Transverse colon (tissue), 4 donors: ENCODE results near the gene PTPN7. TPM values are rescaled to one million over a fixed set of nuclear protein-coding genes. Genes with fewer than 3 reads are reported as not detected.
"Not testable (repeated sequence)": the region's sequence is repeated elsewhere in the genome, so short reads cannot be mapped to it uniquely, and the experiment has no call there.

Experiments used
- DNase-seq: peaks from one replicate; pipeline ENCODE4 v3.0.0-alpha.2; 2019
- H3K27ac ChIP-seq, 4 donors: fragments of 200-600 bp; sonication (generic); 2 replicates each; pipeline ENCODE4 v1.5.1; 2016 to 2018; ENCODE audit warnings: inconsistent platforms in 4 of 4
- H3K27me3 ChIP-seq: fragments of 200-600 bp; sonication (generic); 2 replicates; pipeline ENCODE4 v1.5.1; 2017; ENCODE audit warnings: inconsistent platforms
- H3K36me3 ChIP-seq, 4 donors: fragments of 200-600 bp; sonication (generic); 2 replicates each; pipeline ENCODE4 v1.5.1; 2017 to 2019; ENCODE audit warnings: inconsistent platforms in 4 of 4
- H3K4me1 ChIP-seq, 4 donors: fragments of 200-600 bp; sonication (generic); 2 replicates each; pipeline ENCODE4 v1.5.1; 2017 to 2020; ENCODE audit warnings: inconsistent platforms in 4 of 4
- H3K4me3 ChIP-seq, 4 donors: fragments of 200-600 bp; sonication (generic); 1 replicate in 1 of 4; 2 replicates in 3 of 4; pipeline versions ENCODE4 v1.5.1 to v1.6.1; 2017 to 2019; ENCODE audit warnings: inconsistent platforms in 4 of 4
- H3K9me3 ChIP-seq, 2 donors: fragments of 200-600 bp; sonication (generic); 2 replicates each; pipeline ENCODE4 v1.5.1; 2017 to 2019; ENCODE audit warnings: inconsistent platforms in 2 of 2
- CTCF ChIP-seq, 5 experiments: fragments of 200-600 bp in 3 of 5; fragments of 450-650 bp in 2 of 5; sonication (generic) in 3 of 5; IDR thresholded peaks; 1 replicate in 2 of 5; 2 replicates in 3 of 5; pipeline ENCODE4 v1.5.1; 2016 to 2017; ENCODE audit warnings: antibody characterized with exemption in 5 of 5, inconsistent platforms in 3 of 5, mild to moderate bottlenecking in 2 of 5, moderate library complexity in 1 of 5
- EP300 ChIP-seq: sonication (generic); formaldehyde crosslinking; IDR thresholded peaks from one replicate; pipeline ENCODE4 v1.6.1; 2017; ENCODE audit warnings: antibody characterized with exemption, low read depth
- POLR2A ChIP-seq: fragments of 450-650 bp; IDR thresholded peaks from one replicate; pipeline ENCODE4 v1.6.1; 2016; ENCODE audit warnings: antibody characterized with exemption, mild to moderate bottlenecking, moderate library complexity
- POLR2AphosphoS5 ChIP-seq, 3 donors: sonication (generic); formaldehyde crosslinking; IDR thresholded peaks; one replicate each; pipeline ENCODE4 v1.6.1; 2016; ENCODE audit warnings: antibody characterized with exemption in 3 of 3
- WGBS, 2 donors: methylation state at CpG; one replicate each; pipeline ENCODE4 v1.1.5; 2018; ENCODE audit warnings: low coverage in 1 of 2; 5-methylcytosine and 5-hydroxymethylcytosine counted together
- in situ Hi-C, 4 donors: fragments of 200-750 bp; cut with MboI; loops; one replicate each; pipeline versions ENCODE4 v1.15.0 to v1.15.1; 2017; ENCODE audit warnings: low sequenced_read_pairs in 3 of 4, low pct_ligation_motif_present in 1 of 4, low pct_unique_long_range_greater_than_20kb in 1 of 4
- intact Hi-C: fragments of 100-400 bp; cut with DNase I; formaldehyde crosslinking; loops from one replicate; pipeline ENCODE4 v1.15.1; 2023; ENCODE audit warnings: low total_unique reads
- total RNA-seq, 4 donors: library from RNA; depleted of rRNA; stranded (reverse); fragments of >200 nt; gene quantifications; one replicate each; pipeline ENCODE4 v1.1.0, GENCODE V29; 2016

PTPN7 gene
- total RNA-seq, 4 donors from 2014 or later = 5.2 to 32.5 (median 14.0) TPM; not detected in 1

DNA sequence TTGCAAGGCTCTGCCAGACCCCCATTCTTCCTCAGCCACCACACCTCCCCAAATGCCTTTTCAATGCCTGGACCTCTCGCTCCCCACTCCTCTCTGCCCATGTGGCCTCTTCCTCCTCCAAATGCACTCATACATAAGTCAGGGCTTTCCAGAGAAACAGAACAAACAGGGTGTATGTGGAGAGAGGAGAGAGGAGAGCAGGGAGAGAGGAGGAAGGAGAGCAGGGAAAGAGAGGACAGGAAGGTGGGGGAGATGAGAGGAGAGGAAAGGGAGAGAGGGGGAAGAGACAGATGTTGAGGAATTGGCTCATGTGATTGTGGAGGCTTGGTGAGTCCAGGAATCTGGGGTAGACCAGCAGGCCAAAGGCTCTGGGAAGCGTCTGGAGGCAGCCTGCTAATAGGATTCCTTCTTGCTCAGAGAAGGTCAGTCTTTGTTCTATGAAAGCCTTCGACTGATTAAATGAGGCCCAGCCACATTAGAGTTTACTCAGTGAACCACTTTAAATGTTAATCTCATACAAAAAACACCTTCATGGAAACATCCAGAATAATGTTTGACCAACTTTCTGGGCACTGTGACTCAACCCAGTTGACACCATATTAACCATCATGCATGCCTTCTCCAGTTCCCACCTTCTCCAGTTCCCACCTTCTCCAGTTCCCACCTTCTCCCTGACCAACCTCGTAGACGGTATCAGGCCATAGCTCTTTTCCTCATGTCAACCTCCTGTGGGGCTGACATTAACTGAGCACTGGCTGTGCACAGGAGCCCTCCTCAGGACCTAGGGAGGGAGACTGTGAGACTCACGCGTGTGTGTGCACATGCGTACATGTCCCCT is 21.9 kb upstream of the PTPN7 start:
- Histone ChIP-seq H3K27ac (no peak overlapping the region), H3K4me3 (no peak overlapping the region), H3K4me1 (peaks cover 0 to 3% (median 0%) of the 10 kb centered on the region in 4 donors), H3K27me3 (no peaks in the 10 kb centered on the region), H3K36me3 (no peaks in the 10 kb centered on the region), H3K9me3 (no peaks in the 10 kb centered on the region)
- intact Hi-C loops = no loop called here
- WGBS, 2 donors = 77 to 94% methylated on average over 3 to 8 of the region's 8 CpGs
- in situ Hi-C loops = loop anchor here in 3 of 4 donors (10.0 to 25.0 kb wide), 3 partner anchors 130 to 530 kb away; partner anchors contain the start of gene SYT2 (in 3 of the 3)
- DNase-seq = no peak
- TF ChIP-seq POLR2AphosphoS5 (IDR thresholded peaks at IDR 0.05) (no peak), POLR2A (no peak), EP300 (no peak), CTCF (IDR thresholded peaks at IDR 0.05) (no peak)

- WGBS, 2 donors = 88 to 100% methylated on average over 1 to 7 of the region's 7 CpGs
- H3K27ac ChIP-seq = no peak overlapping the region
- in situ Hi-C loops = loop anchor here in 3 of 4 donors (10.0 to 25.0 kb wide), 3 partner anchors 131 to 531 kb away; partner anchors contain the start of gene SYT2 (in 3 of the 3)
- no peaks in the 10 kb centered on the region for H3K9me3 ChIP-seq
- TF ChIP-seq EP300 (no peak), POLR2A (no peak), CTCF (IDR thresholded peaks at IDR 0.05) (no peak), POLR2AphosphoS5 (IDR thresholded peaks at IDR 0.05) (no peak)
- intact Hi-C loops = no loop called here
- no peak overlapping the region for H3K4me3 ChIP-seq
- DNase-seq = no peak
- H3K36me3 ChIP-seq = no peaks in the 10 kb centered on the region
- no peaks in the 10 kb centered on the region for H3K27me3 ChIP-seq
- H3K4me1 ChIP-seq = peaks cover 0 to 3% (median 0%) of the 10 kb centered on the region in 4 donors
These were observed 21.2 kb upstream of the PTPN7 start for GRCh38 chr1:202181586-202181985.

GRCh38 chr1:202180751-202181139 is 20.3 kb upstream of the PTPN7 start:
- H3K9me3 ChIP-seq, H3K4me3 ChIP-seq, H3K27me3 ChIP-seq, DNase-seq, H3K36me3 ChIP-seq, intact Hi-C loops, H3K27ac ChIP-seq, H3K4me1 ChIP-seq: not testable (repeated sequence)
- in situ Hi-C loops = loop anchor here in 3 of 4 donors (10.0 to 25.0 kb wide), 3 partner anchors 132 to 532 kb away; partner anchors contain the start of gene SYT2 (in 3 of the 3)
- 63 to 71% methylated on average over 2 of the region's 2 CpGs for WGBS, 2 donors

DNA sequence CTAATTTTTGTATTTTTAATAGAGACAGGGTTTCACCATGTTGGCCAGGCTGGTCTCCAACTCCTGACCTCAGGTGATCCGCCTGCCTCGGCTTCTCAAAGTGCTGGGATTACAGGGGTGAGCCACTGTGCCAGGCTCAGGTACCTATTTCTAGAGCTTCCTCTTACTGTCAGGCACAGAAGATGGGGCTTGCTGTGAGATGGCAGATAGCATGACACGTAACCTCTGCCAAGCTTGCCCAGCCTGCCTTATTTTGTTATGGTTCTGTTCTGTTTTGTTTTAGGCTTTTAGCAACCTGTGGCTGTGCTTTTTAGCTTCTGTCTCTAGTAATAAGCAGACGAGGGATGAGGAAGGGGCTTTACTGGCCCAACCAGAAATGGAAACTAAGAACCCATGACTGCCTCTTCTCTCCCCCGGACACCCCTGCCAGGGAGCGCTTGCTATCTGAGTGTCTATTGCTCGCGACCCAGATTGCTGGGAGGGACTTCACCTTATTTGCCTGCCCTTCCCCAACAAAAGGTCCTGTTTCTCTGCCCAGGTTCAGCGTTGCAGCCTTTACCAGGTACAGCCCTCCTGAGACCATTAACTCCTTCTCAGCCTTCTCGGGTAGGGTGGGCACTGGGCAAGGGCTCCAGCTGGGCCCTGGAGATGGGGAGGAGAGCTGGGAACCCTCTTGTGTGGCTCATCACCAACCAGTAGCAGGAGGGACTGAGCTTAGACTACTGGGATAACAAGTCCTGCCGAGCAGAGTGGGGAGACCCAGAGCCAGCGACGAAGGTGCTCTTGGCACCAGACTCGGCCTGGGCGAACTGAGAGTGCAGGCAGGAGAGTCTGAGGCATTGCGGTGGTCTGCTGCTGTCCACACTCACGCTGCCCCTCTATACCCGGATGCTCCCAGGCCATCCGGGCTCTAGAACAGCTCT is 19.7 kb upstream of the PTPN7 start:
- in situ Hi-C loops (loop anchor here in 3 of 4 donors (10.0 to 25.0 kb wide), 3 partner anchors 132 to 532 kb away; partner anchors contain the start of gene SYT2 (in 3 of the 3)), intact Hi-C loops (no loop called here)
- Histone ChIP-seq H3K4me3 (no peak overlapping the region), H3K27me3 (no peaks in the 10 kb centered on the region), H3K27ac (no peak overlapping the region), H3K36me3 (no peaks in the 10 kb centered on the region), H3K9me3 (no peaks in the 10 kb centered on the region), H3K4me1 (peaks cover 0 to 3% (median 0%) of the 10 kb centered on the region in 4 donors)
- no peak for DNase-seq
- WGBS, 2 donors = 56 to 78% methylated on average over 4 to 19 of the region's 19 CpGs
- TF ChIP-seq POLR2A (no peak), POLR2AphosphoS5 (IDR thresholded peaks at IDR 0.05) (no peak), EP300 (no peak), CTCF (IDR thresholded peaks at IDR 0.05) (no peak)
